ENCODE results near the gene ABCC6.
"Not testable (repeated sequence)": the region's sequence is repeated elsewhere in the genome, so short reads cannot be mapped to it uniquely, and the experiment has no call there.

- not testable (repeated sequence) for TF ChIP-seq CTCF, POLR2A (IDR thresholded peaks at IDR 0.05)
These were observed 4.9 kb downstream of the ABCC6 start for GRCh38 chr16:16218349-16218748.
